Neutrophil (primary cell): ENCODE results near the gene GNAI1.

Experiments
- H3K27ac ChIP-seq: fragments of 200-600 bp; sonication (generic); 2 replicates; pipeline ENCODE4 v1.5.1; 2016; ENCODE audit warnings: mild to moderate bottlenecking, moderate library complexity
- H3K27me3 ChIP-seq: fragments of 200-600 bp; sonication (generic); 2 replicates; pipeline ENCODE4 v1.6.0; 2016; ENCODE audit warnings: mild to moderate bottlenecking
- H3K36me3 ChIP-seq: fragments of 200-600 bp; sonication (generic); 2 replicates; pipeline ENCODE4 v1.5.1; 2017
- H3K4me1 ChIP-seq, 2 experiments: fragments of 200-600 bp in 1 of 2; sonication (generic) in 1 of 2; 1 replicate in 1 of 2; 2 replicates in 1 of 2; pipeline versions ENCODE4 v1.5.1 to v1.6.1; 2013 to 2016; ENCODE audit warnings: low read depth in 1 of 2, low read length in 1 of 2, mild to moderate bottlenecking in 1 of 2, moderate library complexity in 1 of 2; ENCODE audit not compliant: control insufficient read depth in 1 of 2, insufficient read depth in 1 of 2
- H3K4me3 ChIP-seq, 2 experiments: fragments of 200-600 bp in 1 of 2; sonication (generic) in 1 of 2; 1 replicate in 1 of 2; 2 replicates in 1 of 2; pipeline ENCODE4 v1.5.1; 2013 to 2016; ENCODE audit warnings: low read depth in 1 of 2, low read length in 1 of 2, mild to moderate bottlenecking in 1 of 2, moderate library complexity in 1 of 2
- H3K9me3 ChIP-seq: fragments of 200-600 bp; sonication (generic); 2 replicates; pipeline ENCODE4 v1.5.1; 2016
- CTCF ChIP-seq: fragments of 200-600 bp; sonication (generic); IDR thresholded peaks from 2 replicates; pipeline ENCODE4 v1.5.1; 2016; ENCODE audit warnings: antibody characterized with exemption

GNAI1 gene

DNA sequence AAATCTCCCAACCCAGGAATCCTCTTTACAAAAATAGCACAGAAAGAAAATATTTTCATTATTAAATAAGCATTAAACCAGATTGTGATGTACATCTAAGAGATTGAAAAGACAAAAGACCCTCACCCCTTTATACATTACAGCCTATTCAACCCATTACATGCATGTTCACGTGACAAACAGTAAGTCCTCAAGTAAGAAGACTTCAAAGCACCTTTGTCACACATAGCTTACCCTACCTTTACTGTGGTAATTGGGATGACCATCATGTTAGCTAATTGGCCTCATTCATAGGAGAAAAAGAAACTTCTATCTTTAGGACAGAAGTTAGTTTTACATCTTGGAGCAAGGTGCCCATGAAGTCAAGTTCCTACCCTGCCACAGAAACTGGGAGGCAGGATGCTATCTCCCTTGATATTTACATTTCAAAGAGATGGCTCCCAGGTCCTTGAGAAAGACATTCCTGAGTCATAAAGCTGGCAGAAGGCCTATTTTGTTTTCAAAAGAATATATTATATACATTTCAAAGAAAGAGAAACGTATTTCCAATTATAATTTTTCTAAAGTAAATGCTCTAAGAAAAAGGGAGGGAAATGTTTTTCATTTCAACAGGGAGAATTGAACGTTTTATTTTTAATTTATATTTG lies 48.1 kb downstream of the GNAI1 start:
- TF ChIP-seq CTCF: no peak
- H3K9me3 ChIP-seq: no peaks in the 10 kb centered on the region
- no peaks in the 10 kb centered on the region for H3K4me1 ChIP-seq
- H3K36me3 ChIP-seq: no peaks in the 10 kb centered on the region
- no peaks in the 10 kb centered on the region for H3K27me3 ChIP-seq
- H3K27ac ChIP-seq: no peak overlapping the region
- H3K4me3 ChIP-seq: no peak overlapping the region

- no peaks in the 10 kb centered on the region for H3K27me3 ChIP-seq
- H3K27ac ChIP-seq: no peak overlapping the region
- no peaks in the 10 kb centered on the region for H3K36me3 ChIP-seq
- TF ChIP-seq CTCF: no peak
- H3K4me3 ChIP-seq: no peak overlapping the region
- no peaks in the 10 kb centered on the region for H3K4me1 ChIP-seq
- H3K9me3 ChIP-seq: no peaks in the 10 kb centered on the region
Measured at GRCh38 chr7:80183351-80183750, 48.7 kb downstream of the GNAI1 start.

DNA sequence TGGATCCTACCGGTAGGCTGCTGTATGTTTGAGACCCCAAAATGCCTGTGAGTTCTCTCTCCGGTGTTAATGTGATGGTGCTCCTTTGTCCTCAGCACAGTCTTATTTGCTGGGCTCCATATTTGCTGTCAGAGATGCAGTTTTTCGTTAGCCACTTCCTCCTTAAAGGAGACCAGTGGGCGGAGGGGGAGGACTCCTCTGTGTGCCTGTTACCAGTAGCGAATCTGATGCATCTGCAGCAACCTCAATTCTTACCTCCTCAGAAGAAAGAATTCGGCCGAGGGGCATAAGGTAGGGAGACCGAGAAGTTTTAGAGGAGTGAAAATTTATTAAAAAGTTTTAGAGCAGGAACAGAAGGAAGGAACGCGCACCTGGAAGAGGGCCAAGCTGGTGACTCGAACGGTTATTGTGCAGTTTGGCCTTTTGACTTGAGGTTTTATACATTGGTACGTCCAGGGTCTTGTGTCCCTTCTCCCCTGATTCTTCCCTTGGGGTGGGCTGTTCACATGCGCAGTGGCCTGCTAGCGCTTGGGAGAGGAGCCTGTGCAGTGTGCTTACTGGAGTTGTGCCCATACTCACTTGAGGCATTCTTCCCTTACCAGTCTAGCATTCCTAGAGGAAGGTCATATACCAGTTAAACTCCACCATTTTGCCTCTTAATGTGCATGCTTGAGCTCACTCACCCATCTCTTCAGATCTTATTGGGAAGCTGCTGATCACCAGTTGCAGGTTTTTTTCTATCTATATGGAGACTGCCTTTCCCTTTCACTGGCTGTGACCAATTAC lies 49.5 kb downstream of the GNAI1 start:
- H3K36me3 ChIP-seq: no peaks in the 10 kb centered on the region
- no peak overlapping the region for H3K27ac ChIP-seq
- no peak for TF ChIP-seq CTCF
- H3K4me1 ChIP-seq: no peaks in the 10 kb centered on the region
- no peak overlapping the region for H3K4me3 ChIP-seq
- H3K27me3 ChIP-seq: no peaks in the 10 kb centered on the region
- H3K9me3 ChIP-seq: no peaks in the 10 kb centered on the region

DNA sequence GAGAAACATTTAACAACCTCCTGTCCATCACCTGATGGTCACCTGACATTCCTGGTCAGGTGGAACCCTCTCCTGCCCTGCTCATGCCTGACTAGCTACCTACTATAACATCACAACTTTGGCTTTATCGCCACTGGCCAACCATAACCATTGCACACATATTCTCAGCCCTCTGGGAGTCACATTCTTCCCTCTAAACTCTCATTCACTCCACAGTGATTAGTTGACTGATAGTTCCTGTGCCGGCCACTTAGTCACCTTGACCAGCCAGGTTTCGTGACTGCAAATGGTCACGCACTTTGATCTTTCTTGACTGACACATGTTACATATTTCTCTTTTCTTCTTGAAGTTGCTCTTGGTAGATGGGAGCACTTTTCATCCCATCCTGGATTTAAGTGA lies 50.1 kb downstream of the GNAI1 start:
- Histone ChIP-seq H3K36me3 (no peaks in the 10 kb centered on the region), H3K27me3 (no peaks in the 10 kb centered on the region), H3K4me3 (no peak overlapping the region), H3K27ac (no peak overlapping the region), H3K4me1 (no peaks in the 10 kb centered on the region), H3K9me3 (no peaks in the 10 kb centered on the region)
- TF ChIP-seq CTCF: no peak

GRCh38 chr7:80185571-80185970 lies 50.9 kb downstream of the GNAI1 start:
- no peaks in the 10 kb centered on the region for H3K36me3 ChIP-seq
- no peak overlapping the region for H3K27ac ChIP-seq
- no peak for TF ChIP-seq CTCF
- no peaks in the 10 kb centered on the region for H3K27me3 ChIP-seq
- no peaks in the 10 kb centered on the region for H3K4me1 ChIP-seq
- H3K9me3 ChIP-seq: no peaks in the 10 kb centered on the region
- H3K4me3 ChIP-seq: no peak overlapping the region
